Stimulated activated effector memory CD8-positive, alpha-beta T cell treated with anti-CD3 and anti-CD28 coated beads, Interleukin-12 subunit alpha, Interleukin-12 subunit beta, amount 100 ng/mL, for 72 hours (primary cell): Measurements from ENCODE around the gene TRIM17.
A peak's percentile ranks its signal among the peaks of the same experiment; 100 is the strongest.

Experiments
- ATAC-seq: fragments of 150-1000 bp; cut with Tn5 transposase; 2 replicates; pipeline ENCODE4 v1.10.0; 2021
- DNase-seq, 2 donors: peaks; one replicate each; pipeline ENCODE4 v3.0.0; 2021 to 2022; ENCODE audit warnings: low spot score in 2 of 2
- H3K27ac Mint-ChIP-seq: one replicate; pipeline ENCODE4 v1.8.0; 2022; ENCODE audit warnings: mild to moderate bottlenecking, mixed read lengths
- H3K36me3 Mint-ChIP-seq: one replicate; pipeline ENCODE4 v1.8.0; 2022; ENCODE audit warnings: mild to moderate bottlenecking, mixed read lengths
- H3K4me1 Mint-ChIP-seq: one replicate; pipeline ENCODE4 v1.8.0; 2022; ENCODE audit warnings: mixed read lengths
- H3K4me3 Mint-ChIP-seq: one replicate; pipeline ENCODE4 v1.8.0; 2022; ENCODE audit warnings: mild to moderate bottlenecking, mixed read lengths
- H3K9me3 Mint-ChIP-seq: one replicate; pipeline ENCODE4 v1.8.0; 2022; ENCODE audit warnings: mixed read lengths

Gene TRIM17

DNA sequence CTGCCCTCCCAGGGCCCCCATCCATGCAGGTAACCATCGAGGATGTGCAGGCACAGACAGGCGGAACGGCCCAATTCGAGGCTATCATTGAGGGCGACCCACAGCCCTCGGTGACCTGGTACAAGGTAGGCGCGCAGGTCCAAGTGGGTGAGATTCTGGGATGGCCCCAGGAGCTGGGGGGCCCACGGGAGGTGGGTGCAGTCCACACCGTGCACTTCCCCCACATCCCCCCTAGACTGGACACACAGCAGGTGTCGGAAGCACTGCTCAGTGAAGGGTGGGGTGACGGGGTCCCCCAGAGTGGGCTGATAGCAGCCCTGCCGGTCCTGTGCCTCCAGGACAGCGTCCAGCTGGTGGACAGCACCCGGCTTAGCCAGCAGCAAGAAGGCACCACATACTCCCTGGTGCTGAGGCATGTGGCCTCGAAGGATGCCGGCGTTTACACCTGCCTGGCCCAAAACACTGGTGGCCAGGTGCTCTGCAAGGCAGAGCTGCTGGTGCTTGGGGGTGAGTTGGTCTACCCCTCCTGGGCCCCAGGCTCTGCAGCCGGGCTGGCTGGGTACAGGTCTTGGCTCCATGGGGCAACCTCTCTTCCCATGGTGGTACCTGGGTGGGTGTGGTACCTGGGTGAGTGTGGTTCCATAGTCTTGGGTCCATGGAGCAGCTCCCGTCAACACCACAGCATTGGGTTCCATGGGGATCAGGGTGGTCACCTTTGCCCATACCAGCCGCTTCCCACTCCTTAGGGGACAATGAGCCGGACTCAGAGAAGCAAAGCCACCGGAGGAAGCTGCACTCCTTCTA is 50.4 kb downstream of the TRIM17 start:
- no peaks in the 10 kb centered on the region for H3K4me1 Mint-ChIP-seq
- no peak overlapping the region for H3K27ac Mint-ChIP-seq
- DNase-seq (no peak), ATAC-seq (no peak)
- no peaks in the 10 kb centered on the region for H3K9me3 Mint-ChIP-seq
- no peak overlapping the region for H3K4me3 Mint-ChIP-seq
- no peaks in the 10 kb centered on the region for H3K36me3 Mint-ChIP-seq

DNA sequence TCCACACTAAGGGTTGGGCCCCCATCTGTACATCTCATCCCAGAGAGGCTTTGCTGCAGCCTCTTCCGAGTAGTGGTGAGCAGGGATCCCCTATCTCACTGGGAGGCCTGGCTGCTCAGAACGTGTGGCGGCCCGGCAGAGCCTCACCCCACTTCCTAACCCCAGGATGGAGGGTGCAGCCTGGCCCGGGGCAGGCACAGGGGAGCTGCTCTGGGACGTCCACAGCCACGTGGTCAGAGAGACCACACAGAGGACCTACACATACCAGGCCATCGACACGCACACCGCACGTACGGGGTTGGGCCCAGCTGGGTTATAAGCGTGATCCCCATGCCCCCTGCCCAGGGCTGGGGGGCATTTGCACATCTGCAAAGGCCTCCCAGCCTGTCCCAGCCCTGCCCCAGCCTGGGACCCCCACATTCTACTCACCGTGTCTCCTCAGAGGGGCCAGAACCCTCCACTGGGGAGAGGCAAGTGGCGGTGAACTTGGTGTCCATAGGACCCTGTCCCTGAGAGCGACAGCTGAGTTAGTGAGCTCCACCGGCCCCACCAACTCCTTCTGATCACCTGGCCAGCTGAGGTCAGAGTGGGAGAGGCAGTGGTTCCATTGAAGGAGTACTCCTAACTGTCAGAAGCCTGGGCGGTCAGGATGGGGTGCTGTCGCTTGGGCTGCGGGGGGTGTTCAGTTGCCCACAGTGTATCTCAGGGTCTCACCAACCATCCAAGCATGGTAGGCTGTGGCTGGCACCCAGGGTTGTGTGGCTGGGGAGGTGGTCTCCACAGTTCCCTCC is 51.2 kb downstream of the TRIM17 start:
- no peaks in the 10 kb centered on the region for H3K36me3 Mint-ChIP-seq
- no peaks in the 10 kb centered on the region for H3K4me1 Mint-ChIP-seq
- no peaks in the 10 kb centered on the region for H3K9me3 Mint-ChIP-seq
- H3K27ac Mint-ChIP-seq: no peak overlapping the region
- no peak overlapping the region for H3K4me3 Mint-ChIP-seq
- ATAC-seq: no peak
- no peak for DNase-seq

GRCh38 chr1:228364706-228365213 is 51.9 kb downstream of the TRIM17 start:
- ATAC-seq (no peak), DNase-seq (no peak)
- no peaks in the 10 kb centered on the region for H3K9me3 Mint-ChIP-seq
- no peak overlapping the region for H3K4me3 Mint-ChIP-seq
- no peaks in the 10 kb centered on the region for H3K36me3 Mint-ChIP-seq
- H3K4me1 Mint-ChIP-seq: no peaks in the 10 kb centered on the region
- H3K27ac Mint-ChIP-seq: peak overlapping the region; percentile 53

GRCh38 chr1:228364068-228364705 is 52.5 kb downstream of the TRIM17 start:
- Mint-ChIP-seq H3K36me3 (no peaks in the 10 kb centered on the region), H3K9me3 (no peaks in the 10 kb centered on the region), H3K27ac (peak overlapping the region; percentile 53), H3K4me1 (no peaks in the 10 kb centered on the region), H3K4me3 (no peak overlapping the region)
- no peak for DNase-seq
- ATAC-seq: no peak

DNA sequence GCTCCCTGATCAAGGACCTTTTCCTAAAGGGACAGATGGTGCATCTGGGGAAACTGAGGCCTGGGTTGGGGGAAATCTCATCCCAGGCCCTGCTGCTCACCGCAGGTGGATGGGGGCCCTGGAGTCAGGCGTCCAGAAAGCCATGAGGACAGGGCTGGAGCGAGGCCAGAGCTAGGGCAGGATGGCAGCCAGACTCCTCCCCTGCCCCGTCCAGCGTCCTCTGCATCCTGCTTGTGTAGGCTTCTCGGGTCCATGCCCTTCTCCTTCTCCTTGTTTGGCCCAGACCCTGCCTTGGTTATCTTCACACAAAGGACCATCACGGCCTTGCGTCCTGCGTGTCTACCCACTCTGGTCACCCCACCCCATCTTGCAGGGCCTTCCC is 53.0 kb downstream of the TRIM17 start:
- no peak for DNase-seq
- ATAC-seq: no peak
- Mint-ChIP-seq H3K27ac (no peak overlapping the region), H3K36me3 (no peaks in the 10 kb centered on the region), H3K4me1 (peaks cover under 1% of the 10 kb centered on the region), H3K9me3 (no peaks in the 10 kb centered on the region), H3K4me3 (no peak overlapping the region)

- H3K4me1 Mint-ChIP-seq: peaks cover 8% of the 10 kb centered on the region
- no peaks in the 10 kb centered on the region for H3K9me3 Mint-ChIP-seq
- H3K36me3 Mint-ChIP-seq: no peaks in the 10 kb centered on the region
- no peak for DNase-seq
- ATAC-seq: no peak
- no peak overlapping the region for H3K4me3 Mint-ChIP-seq
- no peak overlapping the region for H3K27ac Mint-ChIP-seq
Measured at GRCh38 chr1:228362884-228363450, 53.7 kb downstream of the TRIM17 start.

DNA sequence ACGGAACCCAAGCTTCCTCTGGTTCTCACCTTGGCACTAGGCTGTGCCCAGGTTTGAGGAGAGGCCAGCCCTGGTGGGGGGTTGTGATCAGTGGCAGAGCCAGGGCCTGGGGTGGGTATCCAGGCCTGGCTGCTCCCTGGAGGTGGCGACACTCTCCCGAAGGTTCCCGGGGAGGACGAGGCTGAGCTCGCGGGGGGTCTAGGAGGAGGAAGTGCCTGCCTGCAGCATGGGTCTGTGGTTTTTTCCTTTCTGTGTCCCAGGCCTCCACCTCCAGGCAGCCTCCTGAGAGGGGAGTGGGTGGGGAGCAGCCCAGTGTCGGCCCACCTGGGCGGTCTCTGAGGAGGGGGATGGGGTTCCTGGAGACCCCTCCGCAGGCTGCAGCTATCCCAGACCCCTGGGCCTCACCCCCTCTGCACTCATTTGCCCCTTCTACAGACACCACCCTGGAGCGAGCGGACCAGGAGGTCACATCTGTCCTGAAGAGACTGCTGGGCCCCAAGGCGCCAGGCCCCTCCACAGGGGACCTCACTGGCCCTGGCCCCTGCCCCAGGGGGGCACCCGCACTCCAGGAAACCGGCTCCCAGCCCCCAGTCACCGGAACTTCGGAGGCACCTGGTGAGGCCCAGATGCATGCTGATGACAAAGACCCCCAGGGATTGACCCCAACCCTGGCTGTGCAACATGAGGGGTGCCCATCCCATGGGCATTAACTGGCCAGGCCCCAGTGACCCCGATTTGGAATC is 54.3 kb downstream of the TRIM17 start:
- Mint-ChIP-seq H3K4me3 (no peak overlapping the region), H3K4me1 (peaks cover 11% of the 10 kb centered on the region), H3K36me3 (no peaks in the 10 kb centered on the region), H3K9me3 (no peaks in the 10 kb centered on the region), H3K27ac (peak overlapping the region; percentile 37)
- ATAC-seq: no peak
- no peak for DNase-seq

GRCh38 chr1:228361314-228362140 is 55.1 kb downstream of the TRIM17 start:
- Mint-ChIP-seq H3K9me3 (no peaks in the 10 kb centered on the region), H3K4me3 (no peak overlapping the region), H3K27ac (peak overlapping the region; percentile 37), H3K4me1 (peaks cover 11% of the 10 kb centered on the region), H3K36me3 (no peaks in the 10 kb centered on the region)
- DNase-seq (no peak), ATAC-seq (no peak)

DNA sequence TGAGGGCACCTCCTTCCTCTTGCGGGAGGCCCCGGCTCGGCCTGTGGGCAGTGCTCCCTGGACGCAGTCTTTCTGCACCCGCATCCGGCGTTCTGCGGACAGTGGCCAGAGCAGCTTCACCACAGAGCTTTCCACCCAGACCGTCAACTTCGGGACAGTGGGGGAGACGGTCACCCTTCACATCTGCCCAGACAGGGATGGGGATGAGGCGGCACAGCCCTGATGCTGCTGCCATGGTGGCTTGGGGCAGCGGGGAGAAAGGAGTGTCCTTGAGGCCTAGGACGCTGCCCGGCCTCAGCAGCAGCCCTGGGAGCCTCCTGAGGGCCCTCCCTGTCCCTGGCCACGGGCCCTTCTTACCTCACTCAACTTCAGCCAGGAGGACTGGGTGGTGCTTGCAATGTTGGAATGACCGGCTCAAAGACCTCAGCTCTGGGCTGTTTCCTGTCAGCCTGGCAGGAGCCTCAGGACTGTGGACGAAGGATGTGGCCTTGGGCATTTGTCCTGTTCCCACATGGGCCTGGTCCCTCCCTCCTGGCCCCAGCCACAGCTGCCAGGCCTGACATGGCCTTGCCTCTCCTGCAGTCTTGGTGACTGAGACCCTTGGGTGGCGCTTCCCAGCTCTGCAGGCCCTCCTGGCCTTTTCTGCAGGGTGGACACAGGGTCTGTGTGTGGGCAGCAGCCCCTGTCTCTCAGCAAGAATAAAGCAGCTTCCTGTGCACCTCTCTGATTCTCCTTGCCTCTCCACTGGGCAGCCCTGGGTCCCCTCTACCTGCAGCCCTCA is 55.9 kb downstream of the TRIM17 start:
- no peak for DNase-seq
- Mint-ChIP-seq H3K9me3 (no peaks in the 10 kb centered on the region), H3K4me1 (peaks cover 11% of the 10 kb centered on the region), H3K4me3 (no peak overlapping the region), H3K36me3 (no peaks in the 10 kb centered on the region), H3K27ac (peak overlapping the region; percentile 37)
- no peak for ATAC-seq

DNA sequence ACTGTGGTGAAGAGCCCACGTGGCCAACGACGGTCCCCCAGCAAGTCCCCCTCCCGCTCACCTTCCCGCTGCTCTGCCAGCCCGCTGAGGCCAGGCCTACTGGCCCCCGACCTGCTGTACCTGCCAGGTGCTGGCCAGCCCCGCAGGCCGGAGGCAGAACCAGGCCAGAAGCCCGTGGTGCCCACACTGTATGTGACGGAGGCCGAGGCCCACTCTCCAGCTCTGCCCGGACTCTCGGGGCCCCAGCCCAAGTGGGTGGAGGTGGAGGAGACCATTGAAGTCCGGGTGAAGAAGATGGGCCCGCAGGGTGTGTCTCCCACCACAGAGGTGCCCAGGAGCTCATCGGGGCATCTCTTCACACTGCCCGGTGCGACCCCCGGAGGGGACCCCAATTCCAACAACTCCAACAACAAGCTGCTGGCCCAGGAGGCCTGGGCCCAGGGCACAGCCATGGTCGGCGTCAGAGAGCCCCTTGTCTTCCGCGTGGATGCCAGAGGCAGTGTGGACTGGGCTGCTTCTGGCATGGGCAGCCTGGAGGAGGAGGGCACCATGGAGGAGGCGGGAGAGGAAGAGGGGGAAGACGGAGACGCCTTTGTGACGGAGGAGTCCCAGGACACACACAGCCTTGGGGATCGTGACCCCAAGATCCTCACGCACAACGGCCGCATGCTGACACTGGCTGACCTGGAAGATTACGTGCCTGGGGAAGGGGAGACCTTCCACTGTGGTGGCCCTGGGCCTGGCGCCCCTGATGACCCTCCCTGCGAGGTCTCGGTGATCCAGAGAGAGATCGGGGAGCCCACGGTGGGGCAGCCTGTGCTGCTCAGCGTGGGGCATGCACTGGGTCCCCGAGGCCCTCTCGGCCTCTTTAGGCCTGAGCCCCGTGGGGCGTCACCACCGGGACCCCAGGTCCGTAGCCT is 56.8 kb downstream of the TRIM17 start:
- peak overlapping the region; percentile 81 for H3K27ac Mint-ChIP-seq
- H3K36me3 Mint-ChIP-seq: no peaks in the 10 kb centered on the region
- ATAC-seq: no peak
- peaks cover 11% of the 10 kb centered on the region for H3K4me1 Mint-ChIP-seq
- no peak for DNase-seq
- H3K9me3 Mint-ChIP-seq: no peaks in the 10 kb centered on the region
- H3K4me3 Mint-ChIP-seq: no peak overlapping the region

- DNase-seq (no peak), ATAC-seq (peak; percentile 1)
- Mint-ChIP-seq H3K36me3 (no peaks in the 10 kb centered on the region), H3K4me1 (peaks cover 11% of the 10 kb centered on the region), H3K9me3 (no peaks in the 10 kb centered on the region), H3K27ac (peak overlapping the region; percentile 87), H3K4me3 (peak overlapping the region; percentile 38)
Measured at GRCh38 chr1:228358764-228359612, 57.7 kb downstream of the TRIM17 start.
